AG10803 (cell line): ENCODE results near the gene ATG12.

Experiments
- DNase-seq: peaks from one replicate; pipeline ENCODE4 v3.0.0; 2010; ENCODE audit warnings: low read depth
- H3K4me3 ChIP-seq: 2 replicates; pipeline ENCODE4 v1.5.1; 2011; ENCODE audit warnings: mild to moderate bottlenecking, low read length, control low read depth
- TF ChIP-seq, protein P1 (sequence below): conservative IDR thresholded peaks from 2 replicates; pipeline ENCODE4 v1.5.1; 2011; ENCODE audit warnings: mild to moderate bottlenecking, low read length, control low read depth, inconsistent platforms

Gene ATG12

DNA sequence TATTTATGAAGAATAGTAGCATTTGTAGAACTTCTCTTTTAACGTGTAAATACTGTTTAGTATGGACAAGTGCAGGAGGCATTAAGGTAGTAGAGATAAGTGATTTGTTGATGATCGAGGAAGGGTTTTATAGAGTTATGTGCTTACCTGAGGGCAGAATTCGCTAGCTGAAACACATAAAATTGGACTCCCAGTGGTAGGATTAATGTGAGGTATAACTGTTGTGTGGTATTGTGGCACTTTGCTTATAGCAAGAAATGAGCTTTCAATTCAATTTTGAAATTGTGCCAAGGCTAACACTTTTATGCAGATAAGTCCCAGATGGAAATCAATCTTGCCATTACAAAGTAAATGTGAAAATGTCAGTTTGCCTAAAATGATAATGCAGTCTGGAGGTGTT lies 1.6 kb upstream of the ATG12 start:
- no peak for DNase-seq
- TF ChIP-seq, protein P1, sequence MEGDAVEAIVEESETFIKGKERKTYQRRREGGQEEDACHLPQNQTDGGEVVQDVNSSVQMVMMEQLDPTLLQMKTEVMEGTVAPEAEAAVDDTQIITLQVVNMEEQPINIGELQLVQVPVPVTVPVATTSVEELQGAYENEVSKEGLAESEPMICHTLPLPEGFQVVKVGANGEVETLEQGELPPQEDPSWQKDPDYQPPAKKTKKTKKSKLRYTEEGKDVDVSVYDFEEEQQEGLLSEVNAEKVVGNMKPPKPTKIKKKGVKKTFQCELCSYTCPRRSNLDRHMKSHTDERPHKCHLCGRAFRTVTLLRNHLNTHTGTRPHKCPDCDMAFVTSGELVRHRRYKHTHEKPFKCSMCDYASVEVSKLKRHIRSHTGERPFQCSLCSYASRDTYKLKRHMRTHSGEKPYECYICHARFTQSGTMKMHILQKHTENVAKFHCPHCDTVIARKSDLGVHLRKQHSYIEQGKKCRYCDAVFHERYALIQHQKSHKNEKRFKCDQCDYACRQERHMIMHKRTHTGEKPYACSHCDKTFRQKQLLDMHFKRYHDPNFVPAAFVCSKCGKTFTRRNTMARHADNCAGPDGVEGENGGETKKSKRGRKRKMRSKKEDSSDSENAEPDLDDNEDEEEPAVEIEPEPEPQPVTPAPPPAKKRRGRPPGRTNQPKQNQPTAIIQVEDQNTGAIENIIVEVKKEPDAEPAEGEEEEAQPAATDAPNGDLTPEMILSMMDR, result no peak
- H3K4me3 ChIP-seq, result peak overlapping the region; percentile 77

DNA sequence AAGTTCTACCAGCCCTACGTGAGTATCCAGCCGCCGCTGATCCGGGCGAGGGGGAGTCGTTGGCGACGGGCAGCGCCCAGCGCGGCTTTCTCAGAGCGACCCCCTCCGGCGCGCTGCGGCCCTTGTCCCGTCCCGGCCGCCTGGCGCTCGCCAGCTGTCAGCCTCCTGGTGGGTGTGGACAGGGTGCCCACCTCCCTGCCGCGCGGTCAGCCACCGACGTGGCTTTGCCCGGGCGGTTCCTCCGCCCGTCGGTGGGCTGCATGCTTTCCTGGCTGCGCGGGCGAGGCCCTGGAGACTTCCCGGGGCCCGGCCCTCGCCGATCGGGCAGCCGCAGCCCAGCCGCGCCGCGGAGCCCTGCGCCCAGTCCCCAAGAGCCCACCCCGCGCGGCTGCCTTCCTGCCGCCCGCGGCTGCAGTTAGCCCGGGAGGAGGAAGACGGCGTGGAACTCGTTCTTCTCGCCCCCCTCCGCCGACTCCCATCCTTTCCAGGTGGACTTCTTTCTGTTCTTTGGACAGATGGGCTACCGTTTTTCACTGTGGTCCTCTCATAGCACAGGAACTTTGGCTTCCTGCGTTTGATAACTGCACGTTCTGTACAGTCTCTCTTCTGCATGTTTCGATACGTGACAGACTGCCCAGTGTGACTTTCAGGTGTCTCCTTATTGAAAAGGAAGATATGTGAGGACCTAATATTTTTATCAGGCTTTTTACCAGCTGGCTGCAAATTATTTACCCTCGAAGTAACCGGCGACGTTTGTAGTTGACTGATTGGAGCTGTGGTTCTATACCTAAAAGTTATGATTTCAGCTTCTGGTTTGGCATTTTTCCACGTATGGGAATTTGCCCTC lies 947 bp upstream of the ATG12 start:
- H3K4me3 ChIP-seq, result peak overlapping the region; percentile 77
- DNase-seq, result peak; percentile 44
- TF ChIP-seq, protein P1, result 0 out of 2 replicates have a peak, but pooled peaks have one; percentile 11

DNA sequence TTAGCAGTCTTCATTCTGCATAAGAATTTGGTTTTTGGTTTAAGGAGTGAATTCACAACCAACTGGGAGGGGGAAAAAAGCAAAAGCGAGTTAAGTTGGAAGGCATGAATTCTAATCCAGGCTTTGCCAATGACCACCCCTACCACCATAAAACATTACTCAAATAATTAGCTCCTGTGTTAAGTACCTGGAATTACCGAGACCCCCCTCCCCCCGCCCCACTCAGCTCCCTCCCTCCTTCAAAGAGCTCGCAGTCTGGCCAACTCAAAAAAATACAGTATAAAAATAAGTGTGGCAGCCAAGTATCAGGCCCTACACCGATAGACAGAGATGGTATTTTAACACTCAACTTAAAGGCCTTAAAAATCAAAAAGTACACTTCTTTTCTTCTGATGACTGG lies 492 bp downstream of the ATG12 start:
- TF ChIP-seq, protein P1, result no peak
- DNase-seq, result no peak
- H3K4me3 ChIP-seq, result peak overlapping the region; percentile 77

DNA sequence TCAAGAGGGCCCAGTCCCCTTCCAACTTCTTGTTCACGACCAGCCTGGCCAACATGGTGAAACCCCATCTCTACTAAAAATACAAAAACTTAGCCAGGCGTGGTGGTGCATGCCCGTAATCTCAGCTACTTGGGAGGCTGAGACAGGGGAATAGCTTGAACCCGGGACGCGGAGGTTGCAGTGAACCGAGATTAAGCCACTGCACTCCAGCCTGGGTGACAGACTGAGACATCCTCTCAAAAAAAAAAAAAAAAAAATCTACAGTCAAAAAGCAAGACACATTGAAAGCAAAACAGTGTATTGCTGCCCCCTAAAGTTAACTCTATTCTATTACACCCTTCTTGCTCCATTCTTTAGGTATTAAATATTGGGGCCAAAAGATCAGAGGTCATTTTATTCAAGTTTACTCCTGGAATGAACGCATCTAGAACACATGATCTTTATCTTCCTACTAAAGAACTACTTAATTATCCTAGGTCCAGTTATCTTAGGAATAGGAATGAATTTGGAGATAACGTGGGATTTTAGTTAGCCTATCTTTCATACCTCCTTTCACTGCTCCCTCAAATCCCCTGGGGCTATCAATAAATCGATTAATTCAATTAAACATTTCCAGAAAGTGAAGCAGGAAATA lies 2.4 kb downstream of the ATG12 start:
- DNase-seq, result peak; percentile 64
- peak overlapping the region; percentile 34 for H3K4me3 ChIP-seq
- TF ChIP-seq, protein P1, result peak; percentile 67

DNA sequence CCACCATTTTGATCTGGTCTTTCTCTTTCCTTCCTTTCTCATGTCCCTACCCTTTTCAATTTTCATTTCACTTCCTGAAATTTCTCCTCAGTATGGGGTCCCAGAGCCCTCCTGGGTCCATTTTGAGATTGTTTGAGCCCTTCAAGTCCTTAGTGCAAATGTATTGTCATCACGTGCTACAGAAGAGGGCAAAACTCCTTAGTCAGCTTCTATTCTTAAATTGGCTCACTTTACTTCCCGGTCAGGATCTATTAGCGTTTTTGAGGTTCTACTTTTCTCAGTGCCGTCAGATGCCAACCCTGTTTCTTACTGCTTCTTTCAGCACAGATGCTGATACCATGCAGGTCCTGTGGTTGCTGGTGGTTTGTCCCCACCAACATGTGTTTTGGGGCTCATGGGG lies 5.9 kb downstream of the ATG12 start:
- DNase-seq, result no peak
- TF ChIP-seq, protein P1, result no peak
- H3K4me3 ChIP-seq, result no peak overlapping the region

DNA sequence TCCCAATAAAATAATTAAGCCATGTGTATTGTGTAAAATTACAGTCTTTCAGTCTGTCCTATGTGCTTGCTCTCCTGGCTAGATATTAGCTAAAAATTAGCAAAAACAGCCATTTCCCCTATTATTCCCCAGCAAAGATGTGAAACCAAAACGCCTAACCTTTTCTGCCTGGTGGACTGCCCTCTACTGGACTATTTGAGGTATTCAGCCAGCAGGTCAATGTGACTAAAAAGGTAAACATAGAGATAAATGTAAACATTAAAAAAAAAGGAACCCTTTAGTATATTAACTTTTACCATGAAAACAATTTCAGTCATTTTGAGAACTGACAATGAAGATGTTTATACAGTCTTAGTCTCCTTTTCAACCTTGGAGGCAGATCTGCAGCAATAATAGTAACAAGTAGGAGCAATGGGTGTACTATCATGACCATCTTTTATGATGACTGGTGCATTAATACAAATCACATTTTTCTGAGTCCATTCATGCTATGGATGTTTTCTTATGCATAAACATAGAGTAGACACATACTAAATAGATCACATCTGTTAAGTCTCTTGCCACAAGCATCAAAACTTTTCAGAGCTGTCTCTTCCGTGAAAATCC lies 10.1 kb downstream of the ATG12 start:
- peak; percentile 30 for DNase-seq
- no peak overlapping the region for H3K4me3 ChIP-seq
- TF ChIP-seq, protein P1, result peak; percentile 92
